ENCODE results near the gene WDFY2.

GRCh38 chr13:51643882-51644281 is 59.6 kb downstream of the WDFY2 start:
- TF ChIP-seq POLR2A (IDR thresholded peaks at IDR 0.05; ENCODE audit: extremely low read depth, insufficient read length): no peak
- TF ChIP-seq, protein P1, sequence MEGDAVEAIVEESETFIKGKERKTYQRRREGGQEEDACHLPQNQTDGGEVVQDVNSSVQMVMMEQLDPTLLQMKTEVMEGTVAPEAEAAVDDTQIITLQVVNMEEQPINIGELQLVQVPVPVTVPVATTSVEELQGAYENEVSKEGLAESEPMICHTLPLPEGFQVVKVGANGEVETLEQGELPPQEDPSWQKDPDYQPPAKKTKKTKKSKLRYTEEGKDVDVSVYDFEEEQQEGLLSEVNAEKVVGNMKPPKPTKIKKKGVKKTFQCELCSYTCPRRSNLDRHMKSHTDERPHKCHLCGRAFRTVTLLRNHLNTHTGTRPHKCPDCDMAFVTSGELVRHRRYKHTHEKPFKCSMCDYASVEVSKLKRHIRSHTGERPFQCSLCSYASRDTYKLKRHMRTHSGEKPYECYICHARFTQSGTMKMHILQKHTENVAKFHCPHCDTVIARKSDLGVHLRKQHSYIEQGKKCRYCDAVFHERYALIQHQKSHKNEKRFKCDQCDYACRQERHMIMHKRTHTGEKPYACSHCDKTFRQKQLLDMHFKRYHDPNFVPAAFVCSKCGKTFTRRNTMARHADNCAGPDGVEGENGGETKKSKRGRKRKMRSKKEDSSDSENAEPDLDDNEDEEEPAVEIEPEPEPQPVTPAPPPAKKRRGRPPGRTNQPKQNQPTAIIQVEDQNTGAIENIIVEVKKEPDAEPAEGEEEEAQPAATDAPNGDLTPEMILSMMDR (IDR thresholded peaks at IDR 0.05; ENCODE audit: low read depth, low read length): no peak

All from NB4 (cell line).